ENCODE measurements around the gene KCNMB4.

Gene KCNMB4

DNA sequence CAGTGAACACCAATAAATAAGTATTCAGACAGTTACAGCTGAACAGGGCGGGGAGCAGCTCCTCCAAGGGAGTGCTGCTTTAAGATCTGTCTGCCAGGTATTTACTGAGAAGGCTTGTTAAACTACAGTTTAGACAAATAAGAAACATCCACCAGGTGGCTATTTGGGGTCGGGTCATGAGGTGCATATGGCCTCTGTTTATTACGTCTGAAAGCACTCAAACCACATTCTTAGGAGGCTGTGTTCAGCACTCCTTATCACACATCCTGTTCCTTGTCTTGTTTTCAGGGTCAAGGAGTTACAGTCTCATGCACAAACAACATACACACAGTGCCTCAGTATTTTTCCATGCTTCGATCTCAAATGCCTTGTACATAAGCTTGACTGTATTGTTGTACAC is 78.8 kb downstream of the KCNMB4 start:
- no peak for DNase-seq

GRCh38 chr12:70448371-70448770 is 82.3 kb downstream of the KCNMB4 start:
- peak; percentile 18 for DNase-seq

DNA sequence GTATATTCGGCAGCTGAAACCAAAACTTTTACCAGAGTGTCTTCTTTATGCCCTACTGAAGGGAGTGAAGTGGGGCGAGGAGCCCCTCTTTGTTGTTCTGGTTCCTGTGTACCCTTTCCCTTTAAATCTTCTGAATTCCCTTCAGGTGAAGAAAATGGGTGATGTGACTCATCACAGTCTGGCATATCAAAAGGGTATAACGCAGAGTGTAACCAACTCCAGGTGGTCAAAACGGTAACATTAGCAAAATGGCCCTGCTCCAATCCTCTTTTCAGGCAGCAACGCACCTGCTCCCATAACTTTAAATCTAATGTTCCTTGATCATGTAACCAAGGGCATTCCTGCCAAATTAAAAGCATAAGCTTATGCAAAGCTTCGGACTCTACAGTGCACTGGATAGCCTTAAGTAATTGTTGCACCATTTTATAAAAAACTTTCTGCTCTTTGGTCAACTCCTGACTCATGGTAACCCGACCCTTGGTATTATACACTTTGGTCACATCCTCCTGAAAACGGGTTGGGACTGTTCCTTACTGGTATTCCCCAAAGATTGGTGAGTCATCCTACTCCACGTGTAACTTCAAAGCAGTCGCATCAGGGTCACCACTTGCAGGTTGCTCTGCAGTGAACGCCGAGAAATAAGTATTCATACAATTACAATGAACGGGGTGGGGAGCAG is 83.1 kb downstream of the KCNMB4 start:
- peak; percentile 10 for DNase-seq

DNA sequence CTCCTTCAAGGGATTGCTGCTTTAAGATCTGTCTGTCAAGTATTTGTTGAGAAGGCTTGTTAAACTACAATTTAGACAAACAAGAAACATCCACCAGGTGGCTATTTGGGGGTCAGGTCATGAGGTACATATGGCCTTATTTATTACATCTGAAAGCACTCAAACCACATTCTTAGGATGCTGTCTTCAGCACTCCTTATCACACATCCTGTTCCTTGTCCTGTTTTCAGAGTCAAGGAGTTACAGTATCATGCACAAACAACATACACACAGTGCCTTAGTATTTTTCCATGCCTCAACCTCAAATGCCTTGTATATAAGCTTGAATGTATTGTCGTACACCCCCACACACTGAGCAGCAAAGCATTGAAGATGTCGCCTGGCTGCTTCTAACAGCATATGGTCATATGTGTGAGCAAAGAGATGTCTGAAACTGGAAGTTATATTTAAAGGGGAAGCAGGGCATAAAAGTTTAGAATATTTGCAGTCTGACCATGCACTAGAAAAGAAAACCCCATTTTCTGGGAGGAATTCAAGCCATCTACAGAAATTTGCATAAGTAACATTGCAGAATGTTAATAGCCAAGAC is 83.8 kb downstream of the KCNMB4 start:
- no peak for DNase-seq

DNA sequence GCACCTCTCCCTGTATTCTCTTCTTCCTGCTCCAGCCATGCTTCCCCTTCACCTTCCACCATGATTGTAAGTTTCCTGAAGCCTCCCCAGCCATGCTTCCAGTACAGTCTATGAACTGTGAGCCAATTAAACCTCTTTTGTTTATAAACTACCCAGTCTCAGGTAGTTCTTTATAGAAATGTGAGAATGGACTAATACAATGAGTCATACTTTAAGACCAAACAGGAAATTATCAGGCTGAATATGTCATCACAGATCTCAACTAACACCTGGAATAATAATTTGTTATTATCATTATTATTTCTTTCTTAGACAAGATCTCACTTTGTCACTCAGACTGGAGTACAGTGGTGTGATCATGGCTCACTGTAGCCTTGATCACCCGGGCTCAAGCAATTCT is 85.4 kb downstream of the KCNMB4 start:
- DNase-seq = no peak

GRCh38 chr12:70456953-70457352 is 90.9 kb downstream of the KCNMB4 start:
- DNase-seq = no peak

- no peak for DNase-seq
Observed at GRCh38 chr12:70459786-70460185, 93.7 kb downstream of the KCNMB4 start.

DNA sequence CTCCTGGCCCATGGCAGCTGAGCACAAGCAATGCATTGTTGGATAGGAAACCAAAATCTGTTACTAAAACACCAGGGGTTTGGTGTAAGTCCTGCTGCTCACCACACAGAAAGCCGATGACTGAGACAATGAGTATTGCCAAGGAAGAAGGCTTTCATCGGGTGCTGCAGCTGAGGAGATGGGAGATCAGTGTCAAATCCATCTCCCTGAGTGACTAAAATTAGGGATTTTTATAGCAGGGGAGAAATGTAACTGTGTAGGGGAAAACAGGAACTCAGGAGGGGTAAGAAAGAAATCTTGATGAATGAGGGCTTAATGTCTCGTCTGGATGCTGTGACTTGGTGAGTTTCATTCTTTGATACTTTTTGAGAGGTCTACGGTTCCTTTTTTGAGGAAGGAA is 97.9 kb downstream of the KCNMB4 start:
- no peak for DNase-seq

GRCh38 chr12:70466753-70467152 is 100.7 kb downstream of the KCNMB4 start:
- DNase-seq = no peak

DNA sequence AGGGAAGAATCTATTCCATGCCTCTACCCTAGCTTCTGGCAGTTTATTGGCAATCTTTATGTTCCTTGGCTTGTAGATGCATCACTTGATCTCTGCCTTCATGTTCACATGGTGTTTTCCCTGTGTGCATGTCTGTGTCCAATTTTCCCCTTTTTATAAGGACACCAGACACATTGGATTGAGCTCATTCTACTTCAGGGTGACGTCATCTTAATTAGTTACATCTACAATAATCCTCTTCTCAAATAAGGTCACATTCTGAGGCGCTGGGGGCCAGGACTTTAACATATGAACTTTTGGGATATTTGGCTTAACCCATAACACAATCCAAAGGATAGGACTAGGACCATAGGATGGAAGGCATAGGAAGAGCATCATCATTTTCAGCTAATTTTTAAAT is 101.4 kb downstream of the KCNMB4 start:
- DNase-seq = no peak

DNA sequence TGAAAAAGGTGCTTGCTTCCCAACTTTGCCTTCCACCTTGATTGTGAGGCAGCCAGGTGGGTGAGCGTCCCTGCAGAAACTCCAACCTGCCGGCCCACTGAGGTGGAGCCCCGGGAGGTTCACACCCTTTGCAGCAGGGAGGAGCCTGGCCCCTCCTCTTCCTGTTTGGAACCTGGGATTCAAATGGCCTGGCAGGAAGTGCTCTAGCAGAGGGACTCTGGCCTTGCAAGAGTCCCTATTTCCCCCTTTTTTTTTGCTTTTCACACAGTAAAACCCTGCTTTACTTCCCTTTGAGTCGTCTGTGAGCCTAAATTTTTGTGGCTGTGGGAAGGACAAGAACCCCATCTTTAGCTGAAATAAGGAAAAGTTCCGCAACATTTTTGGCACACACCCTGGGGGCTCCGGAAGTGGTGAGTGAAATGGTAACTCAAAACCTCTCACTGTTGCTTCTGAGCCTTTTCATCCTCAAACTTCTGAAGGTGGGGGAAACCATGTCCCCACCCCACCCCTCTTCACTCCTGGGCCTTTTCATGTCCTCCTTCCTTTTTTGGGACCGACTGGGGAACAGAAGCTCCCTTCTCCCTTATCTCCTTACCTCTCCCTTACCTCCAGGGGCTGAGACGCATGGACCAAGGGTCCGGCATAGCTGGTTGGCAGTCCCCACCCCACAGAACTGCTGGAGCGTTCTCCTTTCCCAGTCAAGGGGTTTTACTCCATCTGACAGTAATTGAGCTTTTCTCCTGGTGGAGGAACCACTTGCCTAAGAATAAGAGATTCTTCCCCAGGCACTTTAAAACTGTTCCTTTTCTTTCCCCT is 102.0 kb downstream of the KCNMB4 start:
- DNase-seq = no peak

DNA sequence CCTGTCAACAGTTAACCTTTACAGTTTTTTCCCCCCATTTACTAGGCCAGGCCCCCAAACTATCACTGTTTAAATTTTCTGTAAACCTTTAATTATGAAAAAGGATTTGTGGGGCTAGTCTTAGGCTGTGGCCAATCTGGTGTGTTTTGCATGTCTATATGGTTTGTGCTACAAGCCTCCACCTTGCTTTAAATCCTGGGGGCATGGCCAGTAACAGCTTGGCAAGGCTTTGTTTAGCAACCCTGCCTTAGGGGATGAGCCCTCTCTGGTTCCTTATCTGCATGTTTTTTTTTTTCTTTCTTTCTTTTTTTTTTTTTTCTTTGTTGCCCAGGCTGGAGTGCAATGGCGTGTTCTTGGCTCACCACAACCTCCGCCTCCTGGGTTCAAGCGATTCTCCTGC is 102.7 kb downstream of the KCNMB4 start:
- no peak for DNase-seq

GRCh38 chr12:70469221-70469820 is 103.2 kb downstream of the KCNMB4 start:
- DNase-seq = no peak

DNA sequence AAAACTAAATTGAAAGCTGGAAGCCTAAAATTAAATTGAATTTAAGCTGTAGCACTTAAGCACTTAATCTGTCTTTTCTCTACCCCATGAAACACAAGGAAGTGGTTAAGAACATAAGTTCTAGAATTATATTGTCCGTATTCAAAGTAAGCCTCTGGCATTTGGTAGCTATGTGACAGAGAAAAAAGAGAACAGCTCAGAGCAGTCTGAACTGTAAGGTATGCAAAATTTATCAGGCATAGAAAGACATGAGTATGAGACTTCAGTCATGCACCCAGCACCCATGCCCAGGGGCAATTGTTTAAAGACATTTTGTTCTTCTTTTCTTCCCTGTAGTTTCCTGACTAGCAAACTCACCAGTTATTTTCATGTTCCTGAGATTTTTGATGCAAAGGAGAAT is 116.7 kb downstream of the KCNMB4 start:
- no peak for DNase-seq
